OCI-LY7 (cell line): Measurements from ENCODE around the gene LRRC57.

ENCODE experiments used
- CTCF ChIP-seq: fragments of 200-600 bp; sonication (generic); conservative IDR thresholded peaks from 2 replicates; pipeline ENCODE4 v1.5.1; 2014; ENCODE audit warnings: mild to moderate bottlenecking, antibody characterized with exemption, low read length, moderate library complexity, mixed read lengths
- EZH2phosphoT487 ChIP-seq: fragments of 200-600 bp; sonication (generic); IDR thresholded peaks from 2 replicates; pipeline ENCODE4 v1.6.1; 2018; ENCODE audit warnings: low read depth, borderline replicate concordance, mild to moderate bottlenecking, mixed run types, antibody characterized with exemption, low read length, moderate library complexity, mixed read lengths

GRCh38 chr15:42584031-42584765 is 35.6 kb upstream of the LRRC57 start:
- no peak for TF ChIP-seq EZH2phosphoT487
- no peak for TF ChIP-seq CTCF
